Left cardiac atrium (tissue), 4 donors: ENCODE measurements around the gene PSMD6. TPM values are rescaled to one million over a fixed set of nuclear protein-coding genes. Genes with fewer than 3 reads are reported as not detected.

Source experiments
- ATAC-seq, 2 donors: fragments of 200-7000 bp; cut with Tn5 transposase; one replicate each; pipeline ENCODE4 v1.9.1; 2020; ENCODE audit warnings: mild to moderate bottlenecking in 2 of 2, moderate library complexity in 2 of 2
- DNase-seq: peaks from one replicate; pipeline ENCODE4 v3.0.0-alpha.2; 2020
- intact Hi-C, 2 donors: fragments of 100-400 bp; cut with DNase I; formaldehyde crosslinking; loops; one replicate each; pipeline versions ENCODE4 v1.14.1 to v1.15.1; 2022 to 2023
- total RNA-seq, 2 donors: library from RNA; stranded (reverse); fragmentation: NEBNext Ultra II Directional; extraction: Animal tissue kit (Norgen Biotek cat#: 25700); gene quantifications; one replicate each; pipeline ENCODE4 v1.2.1, GENCODE V29; 2021
- donor health status: DM: no; HTN: yes; CAD: no.
- donor health status: DM: no; HTN: yes; CAD: no; lungs with severe emphysema.
- donor health status: DM: yes; HTN: yes; CAD: no.
- donor health status: Dilated cardiomyopathy.

PSMD6 gene
- total RNA-seq, 2 donors from 2014 or later, result 61.6 to 80.3 TPM

DNA sequence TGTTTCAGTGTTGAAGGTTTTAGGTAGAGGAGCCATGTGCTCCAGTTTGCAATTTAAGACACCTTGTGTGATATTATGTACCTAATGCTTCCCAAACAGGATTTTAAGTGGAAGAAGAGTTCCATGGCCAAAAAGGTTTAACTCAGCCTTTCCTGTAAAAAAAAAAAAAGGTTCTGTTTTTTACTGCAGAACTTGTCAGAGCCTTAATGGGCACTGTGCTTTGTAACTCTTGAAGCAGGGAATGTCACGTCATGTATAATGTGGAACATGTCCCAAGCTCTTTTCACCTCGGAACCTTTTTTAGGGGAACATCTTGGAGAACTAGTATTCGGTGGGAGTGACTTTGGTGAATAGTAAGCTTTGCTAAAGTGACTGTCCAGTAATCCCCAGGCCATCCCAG lies 31.6 kb downstream of the PSMD6 start:
- intact Hi-C loops, result loop anchor here in 1 of 2 donors (2.0 to 10.0 kb wide), 3 partner anchors 29 to 637 kb away; no protein-coding TSS in a partner anchor
- ATAC-seq, result no peak
- DNase-seq, result no peak

DNA sequence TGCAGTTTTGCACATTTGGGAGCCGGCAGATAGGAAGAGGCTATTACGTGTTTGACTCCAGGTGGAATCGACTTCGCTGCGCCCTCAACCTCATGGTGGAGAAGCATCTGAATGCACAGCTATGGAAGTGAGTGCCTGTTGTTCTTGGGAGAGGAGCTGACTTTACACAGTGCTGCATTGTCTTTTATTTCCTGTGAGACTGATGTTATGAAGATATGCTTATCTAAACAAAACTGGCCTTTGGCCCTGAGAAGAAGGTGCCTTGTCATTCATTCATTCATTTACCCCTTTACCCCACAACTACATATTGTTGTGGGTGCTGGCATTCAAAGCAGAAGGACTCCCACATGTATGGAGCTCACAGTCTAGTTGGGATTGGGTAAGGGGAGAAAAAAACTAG lies 32.6 kb downstream of the PSMD6 start:
- DNase-seq (no peak), ATAC-seq (no peak)
- intact Hi-C loops, result loop anchor here in 1 of 2 donors (5.0 to 10.0 kb wide), 2 partner anchors 73 to 636 kb away; no protein-coding TSS in a partner anchor

DNA sequence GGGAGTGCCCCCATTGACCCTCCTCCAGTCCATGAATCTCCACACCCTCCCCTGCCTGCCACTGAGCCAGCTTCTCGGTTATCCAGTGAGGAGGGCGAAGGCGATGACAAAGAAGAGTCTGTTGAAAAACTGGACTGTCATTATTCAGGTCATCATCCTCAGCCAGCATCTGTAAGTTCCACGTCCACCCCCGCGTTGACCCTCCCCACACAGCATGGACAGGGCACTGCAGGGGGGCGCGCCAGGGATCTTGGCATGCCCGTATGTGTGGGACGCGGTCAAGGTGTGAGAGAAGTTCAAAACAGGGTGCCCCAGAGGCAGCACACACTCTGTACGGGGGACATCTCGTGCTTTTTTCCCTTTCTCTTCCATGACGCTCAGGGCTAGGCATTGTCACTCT lies 33.1 kb downstream of the PSMD6 start:
- ATAC-seq, result no peak
- intact Hi-C loops, result loop anchor here in 1 of 2 donors (5.0 to 10.0 kb wide), 2 partner anchors 73 to 635 kb away; no protein-coding TSS in a partner anchor
- DNase-seq, result no peak

DNA sequence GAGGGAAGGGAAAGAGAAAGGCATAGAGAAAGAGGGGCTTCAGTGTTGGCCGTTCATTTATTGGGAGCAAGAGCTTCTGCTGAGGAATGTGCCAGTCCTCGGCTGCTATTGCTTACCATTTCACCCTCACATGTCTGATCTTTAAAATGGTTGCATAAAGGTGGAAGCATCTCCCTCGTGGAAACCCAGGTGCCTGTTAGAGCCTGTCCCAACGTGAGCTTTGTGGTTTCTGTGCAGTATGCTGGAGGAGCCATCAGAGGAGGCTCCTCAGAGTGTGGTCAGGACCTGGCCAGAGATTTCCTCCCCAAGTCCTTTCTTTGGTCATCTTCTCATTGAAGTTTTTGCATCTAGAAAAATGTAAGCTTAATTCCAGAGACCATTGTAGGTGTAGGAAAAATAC lies 34.4 kb downstream of the PSMD6 start:
- DNase-seq (no peak), ATAC-seq (no peak)
- intact Hi-C loops, result no loop called here

DNA sequence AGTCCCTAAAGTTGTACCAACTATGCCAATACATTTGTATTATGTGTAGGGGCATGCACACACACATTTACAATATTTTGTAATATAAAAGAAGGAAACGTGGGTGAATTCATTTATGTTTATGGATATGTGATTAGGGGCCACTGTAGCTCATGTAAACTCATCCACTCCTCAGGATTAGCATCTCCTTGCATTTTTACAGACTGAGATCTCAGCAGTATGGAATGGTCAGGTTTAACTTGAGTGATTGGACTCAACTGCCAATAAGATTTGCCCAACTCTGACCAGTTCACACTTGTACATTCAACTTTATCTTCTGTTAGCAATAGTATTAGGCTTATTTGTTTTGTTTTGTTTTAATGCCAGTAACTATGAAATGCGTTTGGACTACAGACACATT lies 36.5 kb downstream of the PSMD6 start:
- ATAC-seq (no peak), DNase-seq (no peak)
- intact Hi-C loops, result no loop called here

DNA sequence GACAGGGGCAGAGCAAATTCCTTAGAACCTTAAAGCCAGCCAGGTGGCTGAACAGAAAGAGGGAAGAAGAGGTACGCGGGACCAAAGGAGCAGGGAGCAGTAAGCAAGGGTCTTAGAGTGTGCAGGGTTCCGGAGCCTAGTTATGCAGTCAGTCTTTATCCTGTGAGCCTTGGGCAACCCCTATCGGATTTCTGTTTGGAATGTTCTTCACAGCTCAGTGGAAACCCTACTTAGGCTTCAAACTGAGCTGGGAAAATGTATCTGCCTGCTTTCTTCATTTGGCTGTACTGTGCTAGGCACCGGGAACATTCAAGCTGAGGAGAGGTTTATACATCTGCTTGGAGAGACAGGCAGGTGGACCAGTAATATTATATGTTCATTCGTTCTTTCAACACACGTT lies 37.1 kb downstream of the PSMD6 start:
- intact Hi-C loops, result no loop called here
- DNase-seq (no peak), ATAC-seq (no peak)

DNA sequence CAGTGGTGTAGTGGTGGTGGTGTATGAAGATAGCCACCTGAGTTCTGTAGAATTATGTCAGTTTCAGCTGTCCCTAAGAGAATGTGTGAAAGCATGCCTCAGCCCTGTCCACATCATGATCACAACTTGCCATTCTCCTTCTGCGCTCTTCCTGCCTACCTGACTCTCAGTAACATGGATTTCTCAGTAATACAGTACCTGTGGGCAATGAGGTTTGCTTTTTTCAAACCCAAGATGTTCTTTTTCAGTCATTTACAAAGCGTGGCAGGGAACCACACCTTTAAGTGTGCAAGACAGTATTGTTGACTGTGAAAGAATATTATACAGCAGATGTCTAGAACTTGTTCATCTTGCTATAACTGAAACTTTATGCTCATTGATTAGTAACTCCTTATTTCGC lies 38.9 kb downstream of the PSMD6 start:
- intact Hi-C loops, result no loop called here
- DNase-seq (no peak), ATAC-seq (no peak)

DNA sequence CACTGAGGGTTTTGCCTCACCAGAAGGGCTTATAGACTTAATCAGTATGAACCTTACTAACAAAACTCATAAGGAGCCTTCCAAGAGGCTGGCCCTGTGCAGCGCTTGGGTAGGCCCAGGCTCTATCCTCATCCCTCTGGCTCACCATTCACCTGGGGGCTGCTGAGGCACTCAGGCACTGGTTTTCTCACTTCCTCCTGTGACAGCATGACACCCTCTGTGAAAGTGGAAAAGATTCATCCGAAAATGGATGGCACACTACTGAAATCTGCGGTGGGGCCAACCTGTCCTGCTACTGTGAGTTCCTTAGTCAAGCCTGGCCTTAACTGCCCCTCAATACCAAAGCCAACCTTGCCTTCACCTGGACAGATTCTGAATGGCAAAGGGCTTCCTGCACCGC lies 41.3 kb downstream of the PSMD6 start:
- ATAC-seq (no peak), DNase-seq (no peak)
- intact Hi-C loops, result no loop called here

DNA sequence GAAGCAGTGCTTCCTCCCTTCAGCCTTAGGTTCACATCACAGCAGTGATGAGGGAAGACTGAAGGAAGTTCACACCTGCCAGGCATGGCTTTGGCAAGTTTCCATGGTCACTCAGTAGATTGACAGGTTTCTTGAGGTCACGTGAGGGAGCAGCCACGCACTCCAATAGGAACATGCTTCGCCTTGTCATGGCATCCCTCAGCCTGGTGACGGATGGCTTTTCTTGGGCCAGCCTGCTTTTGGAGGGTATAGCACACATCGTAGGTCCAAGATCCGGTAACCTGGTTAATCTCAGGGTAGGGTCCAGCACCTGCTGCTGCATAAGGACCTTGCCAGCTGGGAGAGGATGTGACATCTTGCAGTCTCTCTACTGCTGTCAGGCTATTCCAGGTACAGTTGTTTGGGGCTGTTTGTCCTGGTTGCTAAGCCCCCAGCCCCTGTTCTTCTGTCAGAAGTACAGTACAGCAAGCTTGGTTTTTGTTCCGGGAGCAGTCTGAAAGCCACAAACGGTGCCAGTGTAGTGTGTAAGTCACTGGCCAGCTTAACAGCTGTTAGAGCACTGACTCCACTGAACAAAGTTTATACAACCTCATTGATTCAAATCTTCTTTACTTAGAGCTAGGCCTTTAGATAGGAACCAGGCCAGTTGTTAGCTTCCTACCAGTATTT lies 42.3 kb downstream of the PSMD6 start:
- intact Hi-C loops, result no loop called here
- DNase-seq (no peak), ATAC-seq (no peak)

DNA sequence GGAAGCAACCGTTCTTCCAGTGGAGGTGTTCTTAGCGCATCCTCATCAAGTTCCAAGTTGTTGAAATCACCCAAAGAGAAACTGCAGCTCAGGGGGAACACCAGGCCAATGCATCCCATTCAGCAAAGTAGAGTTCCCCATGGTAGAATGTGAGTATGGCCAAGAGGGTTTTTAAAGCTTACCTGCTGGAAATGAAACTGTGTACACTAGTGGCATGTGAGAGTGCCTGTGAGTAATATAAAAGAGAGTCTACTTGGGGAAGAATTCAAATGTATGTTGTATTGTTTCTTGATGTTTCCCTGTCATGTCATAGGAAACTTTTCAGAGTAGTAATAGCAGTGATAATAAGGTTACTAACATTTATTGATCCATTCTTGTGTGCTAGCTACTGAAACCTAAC lies 43.3 kb downstream of the PSMD6 start:
- ATAC-seq (no peak), DNase-seq (no peak)
- intact Hi-C loops, result no loop called here

DNA sequence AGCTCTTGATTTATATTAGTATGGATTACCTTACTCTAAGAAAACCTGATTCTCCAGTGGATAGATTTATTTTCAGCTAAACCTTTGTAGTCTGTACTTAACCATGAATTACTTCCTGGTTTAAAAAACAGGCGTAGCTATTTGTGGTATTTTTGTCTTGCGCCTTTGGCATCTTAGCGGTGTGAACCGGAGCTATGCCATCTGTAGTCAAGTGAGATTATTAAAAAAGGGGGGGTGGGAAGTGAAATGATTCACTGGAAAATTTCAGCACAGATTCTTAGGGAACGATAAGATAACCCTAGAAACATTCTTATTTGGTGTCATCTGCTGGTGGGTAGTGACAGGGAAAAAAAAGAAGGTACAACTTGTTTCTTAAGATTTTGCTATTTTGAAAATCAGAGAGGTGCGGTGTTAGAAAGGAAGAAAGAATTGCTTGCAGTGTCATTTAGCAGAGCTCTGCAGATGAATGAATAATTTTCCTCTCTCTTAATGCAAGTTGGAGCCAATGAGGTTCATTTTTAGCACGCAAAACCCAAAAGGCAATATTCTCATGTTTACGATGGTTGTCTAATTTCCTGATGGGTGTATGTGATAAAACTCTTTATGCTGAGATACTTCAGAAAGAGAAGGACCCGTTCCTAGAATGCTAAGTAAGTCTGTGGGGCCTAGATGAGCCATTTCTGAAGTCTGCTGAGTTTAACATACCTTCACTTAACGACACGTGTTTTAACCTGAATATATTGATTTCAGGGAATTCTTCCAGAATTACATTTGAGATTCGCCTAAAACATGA lies 44.0 kb downstream of the PSMD6 start:
- intact Hi-C loops, result no loop called here
- DNase-seq, result no peak
- peak; percentile 40 to 74 for ATAC-seq

DNA sequence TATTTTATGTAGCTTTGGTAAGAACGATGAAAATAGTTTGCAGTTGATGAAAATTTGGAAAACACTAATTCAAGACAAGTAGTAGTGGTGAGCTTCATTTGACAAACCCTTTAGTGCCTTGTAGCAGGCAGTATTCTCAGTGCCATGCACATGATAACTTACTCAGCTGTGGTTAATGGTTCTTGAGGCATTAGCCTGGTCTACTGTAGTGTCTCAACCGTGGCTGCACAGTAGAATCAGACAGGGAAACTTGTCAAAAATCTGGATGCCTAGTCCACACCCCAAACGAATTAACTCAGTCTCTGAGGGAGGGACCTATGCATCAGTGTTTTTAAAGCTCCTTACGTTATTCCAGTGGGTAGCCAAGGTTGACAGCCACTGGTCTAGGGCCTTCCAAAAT lies 45.4 kb downstream of the PSMD6 start:
- no peak for DNase-seq
- no peak for ATAC-seq
- intact Hi-C loops, result no loop called here

DNA sequence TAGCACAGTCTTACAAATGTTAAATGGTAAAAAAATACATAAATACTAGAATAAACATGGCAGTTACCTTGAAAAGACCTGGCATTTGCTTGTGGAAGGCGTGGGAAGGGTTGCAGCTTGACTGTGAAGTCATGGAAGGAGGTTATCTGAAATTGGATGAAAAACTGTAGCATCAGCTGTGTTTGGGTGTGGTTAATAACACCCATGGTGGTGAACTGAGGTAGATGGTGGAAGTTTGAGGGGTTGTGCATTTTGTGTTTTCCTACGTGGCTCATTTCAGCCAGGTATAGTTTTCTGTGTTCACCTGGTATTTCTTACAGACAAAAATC lies 46.5 kb downstream of the PSMD6 start:
- intact Hi-C loops, result no loop called here
- peak in 1 of 2 donors; percentile 4 for ATAC-seq

DNA sequence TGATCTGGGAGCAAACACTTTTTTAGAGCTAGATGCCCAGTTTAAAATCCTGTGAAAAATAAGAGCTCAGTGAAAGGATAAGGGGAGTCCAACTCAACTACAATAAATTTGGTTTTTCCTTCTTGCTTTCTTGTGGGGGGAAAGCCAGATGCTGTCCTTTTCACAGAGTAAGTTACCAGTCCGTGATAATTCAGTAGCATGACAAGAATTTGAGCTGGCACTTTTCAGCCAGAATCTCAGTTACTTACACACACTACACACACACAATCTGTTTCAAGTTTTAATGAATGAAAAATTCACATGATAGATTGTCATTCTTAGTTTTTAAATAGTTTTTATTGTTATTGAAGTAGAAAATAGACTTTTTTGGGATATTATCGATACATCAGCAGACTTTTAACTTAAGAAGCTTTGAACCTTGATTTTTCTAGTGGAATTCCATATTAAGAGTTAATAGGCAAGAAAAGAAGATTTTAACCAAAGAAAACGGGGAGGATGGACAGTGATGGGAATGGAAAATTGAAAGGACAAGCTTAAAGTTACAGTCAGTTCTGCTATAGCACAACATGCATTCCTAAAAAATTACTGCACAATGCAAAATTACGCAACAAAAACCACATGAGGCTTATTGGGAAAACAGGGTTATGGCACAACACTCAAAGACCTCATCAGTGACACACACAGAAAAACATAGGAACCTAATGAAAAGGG lies 47.0 kb downstream of the PSMD6 start:
- no peak for DNase-seq
- intact Hi-C loops, result no loop called here
- peak; percentile 66 for ATAC-seq

More for the DNA sequence above, 46.5 kb downstream of the PSMD6 start:
- no peak for DNase-seq

DNA sequence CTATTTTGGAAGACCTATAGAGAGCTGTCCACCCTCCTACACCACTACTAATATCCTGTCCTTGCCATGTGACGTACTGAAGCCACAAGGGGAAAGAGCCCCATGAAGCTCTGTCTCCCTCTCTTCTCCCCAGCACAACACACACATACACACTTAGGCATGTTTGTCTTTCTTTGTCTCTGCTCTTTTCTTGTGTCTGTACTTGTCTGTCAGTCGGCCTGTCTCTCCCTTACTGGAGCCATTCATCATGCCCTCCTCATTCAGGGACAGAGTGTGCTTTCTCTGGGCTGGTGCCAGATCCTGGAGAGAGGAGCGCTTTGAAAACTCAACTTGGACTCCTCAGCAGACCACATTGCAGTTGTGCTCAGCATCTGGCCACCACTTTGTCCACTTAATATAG lies 47.6 kb downstream of the PSMD6 start:
- peak; percentile 69 for DNase-seq

DNA sequence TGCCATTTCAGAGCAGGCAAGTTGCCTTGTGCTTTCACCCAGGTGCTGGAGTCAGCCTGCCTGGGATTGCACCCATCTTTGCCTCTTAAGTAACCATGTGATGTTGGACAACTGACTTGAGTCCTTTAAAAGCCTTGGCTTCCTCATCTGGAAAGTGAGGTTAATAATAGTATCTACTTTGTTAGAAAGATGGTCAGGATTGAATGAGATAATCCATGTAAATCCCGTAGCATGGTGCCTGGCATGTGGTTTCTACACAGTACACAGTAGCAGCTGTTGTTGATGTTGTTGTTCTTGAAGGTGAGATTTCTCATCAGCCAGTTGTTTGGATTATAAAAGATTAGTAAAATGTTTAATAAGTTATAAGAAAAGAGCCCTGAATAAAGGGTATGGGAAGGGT lies 48.8 kb downstream of the PSMD6 start:
- ATAC-seq (no peak), DNase-seq (no peak)
- intact Hi-C loops, result no loop called here

More for the DNA sequence above, 47.6 kb downstream of the PSMD6 start:
- ATAC-seq, result peak; percentile 64 to 66
- intact Hi-C loops, result no loop called here

DNA sequence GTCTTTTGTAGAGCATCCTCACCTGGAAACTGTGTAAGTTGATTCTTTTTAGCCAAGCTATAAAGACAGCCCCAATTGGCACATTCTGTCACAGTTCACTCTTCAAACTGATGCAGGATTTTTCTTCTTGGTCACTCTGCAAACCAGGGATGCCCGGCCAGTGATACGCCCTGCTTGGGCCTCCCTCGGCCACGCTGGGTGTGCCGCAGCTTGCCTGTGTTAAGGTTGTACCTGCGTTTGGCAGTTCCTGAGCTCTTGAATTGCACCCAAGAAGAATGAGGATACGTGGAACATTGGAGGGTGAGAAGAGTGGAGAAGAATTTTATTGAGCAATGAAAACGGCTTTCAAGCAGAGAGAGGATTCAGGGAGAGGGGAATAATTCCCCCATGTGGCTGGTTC lies 49.9 kb downstream of the PSMD6 start:
- DNase-seq (no peak), ATAC-seq (no peak)
- intact Hi-C loops, result no loop called here

DNA sequence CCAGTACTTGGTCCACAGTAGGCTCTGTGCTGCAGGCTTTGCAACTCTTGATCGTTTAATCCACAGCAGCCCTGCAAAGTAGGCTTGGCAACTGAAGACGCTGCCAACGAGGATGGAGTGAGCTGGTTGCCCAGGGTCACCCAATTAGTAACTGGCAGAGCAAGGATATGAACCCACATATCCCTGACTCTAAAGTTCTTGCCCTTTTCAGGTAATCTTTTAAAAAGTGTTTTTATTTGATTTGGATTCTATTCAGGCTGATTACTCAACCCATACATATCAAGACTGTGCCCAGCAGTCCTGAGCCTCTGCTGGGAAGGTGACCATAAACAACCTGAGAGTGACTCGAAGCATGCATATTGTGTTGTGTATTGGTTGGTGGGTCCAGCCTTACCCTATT lies 50.3 kb downstream of the PSMD6 start:
- intact Hi-C loops, result no loop called here
- DNase-seq (no peak), ATAC-seq (no peak)

DNA sequence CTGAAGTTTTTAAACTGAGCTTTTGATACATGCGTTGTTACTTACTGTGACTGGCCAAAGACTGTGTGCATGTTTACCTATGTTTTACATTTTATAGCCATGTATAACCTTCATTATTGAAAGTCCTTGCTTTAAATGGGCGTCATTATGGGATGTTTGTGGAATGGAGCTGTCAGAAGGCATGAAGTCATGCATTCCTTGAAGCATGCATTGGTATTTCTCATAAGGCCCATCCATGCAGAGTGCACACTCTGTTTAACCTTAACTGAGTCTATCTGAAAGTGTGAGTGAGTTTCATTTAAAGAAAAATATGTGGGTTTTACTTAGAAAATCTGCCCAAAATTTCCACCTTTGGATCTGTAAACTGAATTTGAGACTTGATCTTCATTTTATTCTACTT lies 51.1 kb downstream of the PSMD6 start:
- DNase-seq (no peak), ATAC-seq (no peak)
- intact Hi-C loops, result no loop called here
